IPS-NIHi11 (cell line): ENCODE data around the gene NAT8.
"Not testable (repeated sequence)": the region's sequence is repeated elsewhere in the genome, so short reads cannot be mapped to it uniquely, and the experiment has no call there.

Source experiments
- DNase-seq: peaks from one replicate; pipeline ENCODE4 v3.0.0; 2012; ENCODE audit warnings: mixed read lengths, low spot score

NAT8 gene

GRCh38 chr2:73636977-73637376 lies 5.2 kb downstream of the NAT8 start:
- not testable (repeated sequence) for DNase-seq

DNA sequence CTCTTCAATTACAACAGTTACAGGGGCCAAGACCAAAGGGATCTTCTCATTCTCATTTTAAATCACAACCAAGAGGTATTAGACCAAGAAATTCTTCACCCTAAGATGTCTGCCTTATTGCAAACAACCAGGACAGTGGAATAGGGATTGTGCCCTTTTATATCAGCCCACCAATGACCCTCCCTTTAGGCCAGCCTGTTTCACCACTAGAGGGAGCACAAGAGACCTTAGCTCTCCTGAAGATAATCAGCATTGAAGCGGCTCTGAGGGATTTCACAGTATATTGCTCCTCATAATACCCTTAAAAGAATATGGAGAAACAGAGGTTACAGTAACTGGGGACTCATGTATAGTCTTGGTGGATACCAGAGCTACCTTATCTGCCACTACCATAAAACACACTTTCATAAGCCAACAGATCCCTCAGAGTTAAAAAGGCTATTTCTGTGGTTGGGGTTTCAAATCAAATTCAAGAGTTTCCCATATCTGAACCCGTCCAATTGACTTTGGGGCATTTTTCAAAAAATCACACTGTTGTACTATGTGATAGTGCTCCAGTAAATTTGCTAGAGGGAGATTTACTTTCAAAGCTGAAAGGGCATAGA lies 11.5 kb downstream of the NAT8 start:
- DNase-seq = not testable (repeated sequence)

DNA sequence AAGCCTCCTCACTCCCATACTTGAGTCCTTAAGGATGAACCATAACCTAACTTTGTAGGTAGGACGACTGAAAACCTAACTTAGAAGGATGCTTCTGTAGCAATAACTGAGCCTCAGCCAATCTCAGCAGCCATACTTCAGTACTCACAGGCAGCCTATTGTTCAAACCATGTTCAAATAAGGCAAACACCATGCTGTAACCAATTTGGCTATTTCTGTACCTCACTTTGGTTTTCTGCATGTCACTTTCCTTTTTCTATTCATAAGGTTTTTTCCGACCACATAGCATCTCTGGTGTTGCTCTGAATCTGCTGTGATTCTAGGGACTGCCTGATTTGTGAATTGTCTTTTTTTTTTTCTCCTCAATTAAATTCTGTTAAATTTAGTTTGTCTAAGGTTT lies 13.7 kb downstream of the NAT8 start:
- DNase-seq = not testable (repeated sequence)

DNA sequence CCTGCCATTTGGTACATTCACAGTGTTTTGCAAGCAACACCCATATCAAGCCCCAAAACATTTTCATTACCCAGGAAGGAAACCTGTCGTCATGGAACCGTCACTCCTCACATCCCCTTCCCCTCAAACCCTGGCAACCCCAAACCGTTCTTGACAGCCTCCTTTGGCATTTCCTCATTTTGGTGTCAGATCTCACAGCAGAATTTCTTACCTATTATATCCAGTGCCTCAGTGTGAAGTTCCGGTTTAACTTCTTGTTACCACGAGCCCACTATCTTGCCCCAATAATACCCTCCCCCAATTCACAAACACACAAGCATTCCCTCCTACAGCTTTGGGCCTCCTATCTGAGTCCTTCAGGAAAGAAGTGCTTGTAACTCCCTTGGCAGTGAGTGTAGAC lies 16.0 kb downstream of the NAT8 start:
- DNase-seq = not testable (repeated sequence)

GRCh38 chr2:73624625-73625024 lies 17.6 kb downstream of the NAT8 start:
- DNase-seq = not testable (repeated sequence)

GRCh38 chr2:73624036-73624435 lies 18.2 kb downstream of the NAT8 start:
- not testable (repeated sequence) for DNase-seq

- peak; percentile 28 for DNase-seq
Observed at GRCh38 chr2:73619925-73620324, 22.3 kb downstream of the NAT8 start.

DNA sequence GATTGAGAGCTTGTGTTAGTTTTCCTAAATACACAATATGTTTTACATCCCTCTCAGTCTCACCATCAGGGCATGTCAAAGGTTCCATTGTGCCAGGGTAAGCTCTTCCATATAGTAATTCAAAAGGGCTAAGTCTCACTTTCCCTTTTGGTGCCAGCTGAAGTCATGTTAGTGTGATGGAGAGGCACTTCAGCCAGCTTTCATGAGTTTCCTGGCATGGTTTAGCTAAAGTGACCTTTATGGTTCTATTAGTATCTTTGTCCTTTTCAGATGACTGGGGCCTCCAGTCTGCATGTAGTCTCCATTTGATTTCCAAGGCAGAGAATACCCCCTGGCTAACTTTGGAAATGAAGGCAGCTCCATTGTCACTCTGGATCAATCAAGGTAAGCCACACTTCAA lies 27.2 kb downstream of the NAT8 start:
- DNase-seq = no peak

- no peak for DNase-seq
Observed at GRCh38 chr2:73614105-73614504, 28.1 kb downstream of the NAT8 start.

- DNase-seq = no peak
Observed at GRCh38 chr2:73611867-73612266, 30.4 kb downstream of the NAT8 start.

- no peak for DNase-seq
Observed at GRCh38 chr2:73611193-73611592, 31.0 kb downstream of the NAT8 start.

DNA sequence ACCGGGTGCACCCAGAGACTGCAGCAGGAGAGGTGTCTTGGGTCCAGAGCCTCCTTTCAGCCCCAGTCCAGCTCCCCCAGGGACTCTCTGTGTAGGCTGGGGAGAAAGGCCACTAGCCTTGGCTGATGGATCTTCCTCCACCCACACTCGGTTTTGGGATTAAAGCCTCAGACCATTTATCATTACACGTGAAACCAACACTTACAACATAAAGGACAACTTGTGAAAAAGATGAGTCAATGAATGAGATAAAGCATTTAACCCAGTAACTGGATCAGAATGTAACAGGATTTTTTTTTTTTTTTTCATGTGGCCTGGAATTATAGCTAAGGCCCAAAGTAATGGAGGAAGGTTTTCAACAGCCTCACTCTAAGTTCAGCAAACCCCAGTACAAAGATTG lies 32.1 kb downstream of the NAT8 start:
- no peak for DNase-seq

DNA sequence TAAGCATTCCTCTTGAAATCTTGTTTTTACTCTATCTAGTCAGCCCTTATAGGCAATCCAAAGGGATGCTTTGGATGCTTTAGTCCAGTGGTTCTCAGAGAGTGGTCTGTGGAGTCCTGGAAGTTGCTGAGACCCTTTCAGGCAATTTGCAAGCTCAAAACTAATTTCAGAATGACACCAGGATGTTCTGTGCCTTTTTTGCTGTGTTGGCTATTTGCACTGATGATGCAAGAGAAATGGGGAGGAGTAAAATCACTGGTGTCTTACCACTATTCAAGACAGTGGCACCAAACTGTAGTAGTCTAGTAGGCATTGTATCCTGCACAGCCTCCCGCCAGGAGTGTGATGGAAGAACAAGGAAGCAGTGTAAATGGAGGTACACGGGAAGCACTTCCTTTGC lies 37.6 kb downstream of the NAT8 start:
- DNase-seq = not testable (repeated sequence)

DNA sequence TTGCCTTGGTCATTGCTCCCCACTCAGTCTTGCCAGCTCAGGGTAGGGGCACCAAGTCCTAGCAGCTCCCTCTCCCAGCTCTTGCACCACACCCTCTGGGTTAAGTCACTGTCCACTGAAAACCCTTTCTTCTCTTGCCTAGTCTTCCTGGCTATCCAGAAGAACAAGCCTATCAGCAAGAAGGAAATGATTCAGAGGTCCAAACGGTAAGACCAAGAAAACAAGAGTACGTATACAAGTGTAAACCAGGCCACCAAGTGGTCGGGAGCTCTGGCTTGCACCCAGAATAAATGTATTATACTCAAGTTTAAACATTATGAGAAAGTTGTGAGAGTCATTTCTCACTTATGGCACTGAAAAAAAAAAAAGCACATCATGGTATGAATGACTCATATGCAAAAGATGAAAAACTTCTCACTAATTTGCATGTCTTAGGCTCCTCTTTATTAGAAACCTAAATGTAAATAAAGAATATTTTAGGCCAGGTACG lies 39.1 kb downstream of the NAT8 start:
- DNase-seq = not testable (repeated sequence)

DNA sequence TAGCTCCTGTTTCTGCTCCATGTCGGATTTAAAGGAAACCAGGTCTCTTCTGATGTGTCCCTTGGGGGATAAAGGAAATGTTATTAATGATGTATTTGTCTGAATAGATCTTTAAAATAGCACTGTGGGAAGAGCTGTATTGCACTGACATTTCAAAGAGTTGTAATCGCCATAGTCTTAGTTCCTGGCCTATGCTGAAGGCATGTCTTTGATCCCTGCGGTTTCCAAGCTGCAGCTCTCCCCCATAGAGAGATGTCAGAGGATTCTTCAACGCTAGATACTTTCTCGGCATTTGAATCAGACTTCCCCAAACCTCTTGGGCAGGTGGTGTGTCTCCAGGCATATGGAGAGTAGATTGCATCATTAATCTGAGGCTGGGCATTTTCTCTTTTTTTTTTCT lies 40.4 kb downstream of the NAT8 start:
- no peak for DNase-seq

- no peak for DNase-seq
Observed at GRCh38 chr2:73594251-73594650, 48.0 kb downstream of the NAT8 start.

DNA sequence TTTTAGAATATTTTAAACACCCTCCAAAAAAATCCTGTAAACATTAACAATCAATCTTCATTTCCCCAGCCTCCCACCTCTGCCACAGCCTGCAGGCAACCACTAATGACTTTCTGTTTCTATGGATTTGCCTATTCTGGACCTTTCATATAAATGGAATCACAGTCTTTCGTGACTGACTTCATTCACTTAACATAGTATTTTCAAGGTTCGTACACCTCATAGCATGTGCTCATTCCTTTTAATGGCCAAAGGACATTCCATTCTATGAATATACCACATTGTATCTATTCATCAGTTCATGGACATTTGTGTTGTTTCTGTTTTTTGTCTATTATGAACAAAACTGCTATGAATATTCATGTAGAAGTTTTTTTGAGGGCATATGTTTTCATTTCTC lies 48.5 kb downstream of the NAT8 start:
- DNase-seq = no peak
